K562 (cell line): ENCODE measurements around the gene DNAH1. TPM values are rescaled to one million over a fixed set of nuclear protein-coding genes. Genes with fewer than 3 reads are reported as not detected.
A peak's percentile ranks its signal among the peaks of the same experiment; 100 is the strongest.

Experiments
- BHLHE40 ChIP-seq: IDR thresholded peaks from 2 replicates; pipeline ENCODE4 v1.6.1; 2011; ENCODE audit warnings: low read length, improper control_type of control experiment
- BRF2 ChIP-seq: IDR thresholded peaks from 3 replicates; pipeline ENCODE4 v1.6.1; 2011; ENCODE audit warnings: borderline replicate concordance, mild to moderate bottlenecking; ENCODE audit not compliant: insufficient read length, insufficient read depth
- CSDE1 ChIP-seq, 2 experiments: fragments of 450-650 bp; IDR thresholded peaks; 2 replicates each; pipeline ENCODE4 v1.6.1; 2016; ENCODE audit warnings: mild to moderate bottlenecking in 1 of 2
- ESRRA ChIP-seq: fragments of 450-650 bp; IDR thresholded peaks from 2 replicates; pipeline ENCODE4 v1.6.1; 2014; ENCODE audit warnings: low read depth, mild to moderate bottlenecking, moderate library complexity, borderline replicate concordance
- FOXA3 ChIP-seq, 2 experiments: fragments of 450-650 bp in 1 of 2; sonication (generic) in 1 of 2; formaldehyde crosslinking; IDR thresholded peaks in 1 of 2; conservative IDR thresholded peaks in 1 of 2; 2 replicates each; pipeline versions ENCODE4 v1.4.0 to v1.8.0; 2020 to 2022; ENCODE audit warnings: mild to moderate bottlenecking in 2 of 2, missing genetic modification reagents in 1 of 2
- LEF1 ChIP-seq: fragments of 450-650 bp; IDR thresholded peaks from 2 replicates; pipeline ENCODE4 v1.6.1; 2016; ENCODE audit warnings: mild to moderate bottlenecking
- MBD1 ChIP-seq: fragments of 250-450 bp; sonication (Bioruptor Pico); IDR thresholded peaks from 2 replicates; pipeline ENCODE4 v1.8.0; 2022; ENCODE audit warnings: inconsistent platforms
- NCOA2 ChIP-seq, 2 experiments: fragments of 450-650 bp; IDR thresholded peaks; 2 replicates each; pipeline ENCODE4 v1.6.1; 2018; ENCODE audit warnings: mild to moderate bottlenecking in 2 of 2, moderate library complexity in 1 of 2; ENCODE audit not compliant: partially characterized antibody in 2 of 2
- NCOA6 ChIP-seq: fragments of 450-650 bp; IDR thresholded peaks from 2 replicates; pipeline ENCODE4 v1.6.1; 2017; ENCODE audit warnings: mild to moderate bottlenecking
- NELFE ChIP-seq: IDR thresholded peaks from 2 replicates; pipeline ENCODE4 v1.6.1; 2011; ENCODE audit warnings: mild to moderate bottlenecking; ENCODE audit not compliant: insufficient read depth, insufficient read length
- NR0B1 ChIP-seq: fragments of 450-650 bp; IDR thresholded peaks from one replicate; pipeline ENCODE4 v1.6.1; 2018; ENCODE audit warnings: mild to moderate bottlenecking, moderate library complexity; ENCODE audit not compliant: partially characterized antibody
- PHTF2 ChIP-seq: fragments of 250-450 bp; sonication (Bioruptor Pico); IDR thresholded peaks from 2 replicates; pipeline ENCODE4 v1.5.0; 2021; ENCODE audit warnings: mild to moderate bottlenecking
- RAD51 ChIP-seq: fragments of 450-650 bp; IDR thresholded peaks from 2 replicates; pipeline ENCODE4 v1.7.1; 2016; ENCODE audit warnings: low read depth, mild to moderate bottlenecking, borderline replicate concordance
- SLC30A9 ChIP-seq: fragments of 250-450 bp; sonication (Bioruptor Pico); IDR thresholded peaks from 2 replicates; pipeline ENCODE4 v1.8.0; 2022; ENCODE audit warnings: mild to moderate bottlenecking, moderate library complexity
- WHSC1 ChIP-seq: IDR thresholded peaks from one replicate; pipeline ENCODE4 v1.6.1; 2012; ENCODE audit warnings: low read length, control low read depth, inconsistent platforms
- ZBTB26 ChIP-seq: fragments of 450-650 bp; formaldehyde crosslinking; IDR thresholded peaks from 2 replicates; pipeline ENCODE4 v1.4.0; 2022; ENCODE audit warnings: missing genetic modification characterization
- ZNF592 ChIP-seq: fragments of 450-650 bp; IDR thresholded peaks from 2 replicates; pipeline ENCODE4 v1.6.1; 2017; ENCODE audit warnings: antibody characterized with exemption, mild to moderate bottlenecking
- ZNF764 ChIP-seq: fragments of 250-450 bp; sonication (Bioruptor Pico); IDR thresholded peaks from 2 replicates; pipeline ENCODE4 v1.4.0; 2020; ENCODE audit warnings: low read depth, mild to moderate bottlenecking, moderate library complexity
- polyA plus RNA-seq, 8 experiments: library from polyadenylated mRNA; depleted of rRNA in 4 of 8; stranded (reverse) in 5 of 8; unstranded in 3 of 8; fragments of >200 nt; fragmentation: Nextera tagmentation in 2 of 8; fragmentation: Illumina TruSeq in 1 of 8; extraction: Ambion mirVana in 2 of 8; extraction: Trizol in 1 of 8; gene quantifications; 2 replicates each; pipeline versions ENCODE4 v1.2.1 to v1.2.3, GENCODE V29; 2011 to 2014; ENCODE audit warnings: inconsistent platforms in 1 of 8, missing spikeins in 1 of 8
- total RNA-seq, 7 experiments: library from RNA; depleted of rRNA in 6 of 7; stranded (reverse); fragments of >200 nt in 6 of 7; fragmentation: Illumina TruSeq in 2 of 7; extraction: Trizol in 2 of 7; gene quantifications; 2 replicates each; pipeline versions ENCODE4 v1.2.1 to v1.2.3, GENCODE V29; 2011 to 2021; ENCODE audit warnings: low replicate concordance in 1 of 7

DNAH1 gene
- total and polyA plus RNA-seq, 9 of the 15 experiments (the other 6 are each of a cell fraction or from before 2014, with no cell fraction given), result 0.04 to 0.84 (median 0.50) TPM

- TF ChIP-seq ZNF592, result peak; percentile 23; the same call in 1 of the 2 replicates
- TF ChIP-seq BHLHE40, result peak; percentile 92
- TF ChIP-seq FOXA3 (CRISPR knock-in tag; conservative IDR thresholded peaks at IDR 0.05 in 1 of 2, IDR thresholded peaks at IDR 0.05 in 1 of 2), result no peak
- peak; percentile 42; the same call in 1 of the 2 replicates for TF ChIP-seq ESRRA
- no peak for TF ChIP-seq NCOA6
- no peak for TF ChIP-seq BRF2
- no peak for TF ChIP-seq ZNF764
- TF ChIP-seq RAD51, result peak; percentile 39
- TF ChIP-seq MBD1 (CRISPR knock-in tag), result no peak
- no peak for TF ChIP-seq CSDE1 (IDR thresholded peaks at IDR 0.05)
- TF ChIP-seq PHTF2 (CRISPR knock-in tag), result no peak
- TF ChIP-seq SLC30A9 (CRISPR knock-in tag), result no peak
- no peak for TF ChIP-seq WHSC1
- no peak for TF ChIP-seq ZBTB26 (CRISPR knock-in tag)
- 0 out of 2 replicates have a peak, but pooled peaks have one; percentile 24 for TF ChIP-seq LEF1
- TF ChIP-seq NR0B1, result no peak
- TF ChIP-seq NELFE, result no peak
- no peak for TF ChIP-seq NCOA2 (IDR thresholded peaks at IDR 0.05; ENCODE audit: partially characterized antibody in 2 of 2)
Measured at GRCh38 chr3:52299879-52300611, 16.1 kb upstream of the DNAH1 start (continued).
